GF-D8 (cell line): ENCODE results near the gene EPB41L4B.
"Not testable (repeated sequence)": the region's sequence is repeated elsewhere in the genome, so short reads cannot be mapped to it uniquely, and the experiment has no call there.

Experiments used
- DNase-seq: peaks from one replicate; lab custom pipeline; 2025; lab: John Stamatoyannopoulos, UW

Gene EPB41L4B

DNA sequence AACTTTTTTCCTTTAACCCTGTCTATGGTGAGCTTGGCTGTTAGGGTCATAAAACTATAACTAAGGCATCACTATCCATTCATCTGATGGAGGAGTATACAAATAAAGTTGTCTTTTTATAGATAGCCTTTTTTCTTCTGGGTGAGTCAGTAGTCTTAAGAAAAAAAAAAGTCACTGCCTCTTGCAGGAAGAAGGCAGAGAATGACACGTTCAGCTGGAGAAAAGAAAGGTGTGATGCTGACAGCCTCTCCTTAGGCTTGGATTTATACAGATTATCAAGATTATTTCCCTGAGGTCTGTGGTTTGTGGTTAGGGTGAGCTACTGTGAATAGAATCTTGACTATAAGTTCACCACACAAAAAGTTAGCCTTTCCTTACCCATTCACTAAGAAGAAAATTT is 23.0 kb downstream of the EPB41L4B start:
- DNase-seq = no peak

DNA sequence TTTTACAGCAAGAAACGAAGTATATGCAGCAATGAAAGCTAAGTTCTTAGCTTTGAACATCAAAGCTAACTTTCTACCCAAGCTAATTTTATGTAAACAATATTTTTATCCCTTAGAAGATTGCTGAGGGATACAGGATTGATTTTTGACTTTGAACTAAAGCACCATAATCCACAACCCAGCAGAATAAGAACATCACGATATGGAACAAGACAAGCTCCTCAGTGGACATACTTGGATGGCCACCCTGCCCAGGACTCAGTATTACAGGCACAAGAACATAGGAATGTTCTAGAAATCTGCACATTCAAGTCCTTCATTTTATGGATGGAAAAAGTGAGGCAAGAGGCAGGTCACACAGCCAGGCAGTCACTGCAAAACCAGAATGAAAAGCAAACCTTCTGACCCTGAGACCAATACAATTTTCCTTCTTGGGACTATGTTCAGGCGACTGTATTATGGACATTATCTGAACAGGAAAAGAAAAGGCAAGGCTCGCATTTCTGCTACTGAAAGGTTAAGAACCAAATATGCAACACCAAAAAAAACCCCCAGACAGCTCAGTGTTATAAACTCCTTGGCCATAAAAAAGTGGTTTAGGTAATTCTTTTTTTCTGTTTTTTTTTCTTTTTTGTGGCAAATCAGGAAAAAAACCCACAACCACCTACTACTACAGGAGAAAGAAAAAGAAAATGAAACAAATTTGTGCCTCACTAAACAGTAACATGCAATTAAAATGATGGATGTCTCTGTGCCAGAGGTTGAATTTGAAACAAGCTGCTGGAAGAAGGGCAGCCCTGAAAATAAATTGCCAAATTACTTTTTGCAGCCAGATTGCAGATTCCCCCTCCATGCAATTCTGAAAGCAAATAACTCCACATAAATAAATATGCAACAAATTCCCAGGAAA is 25.4 kb downstream of the EPB41L4B start:
- DNase-seq = no peak

DNA sequence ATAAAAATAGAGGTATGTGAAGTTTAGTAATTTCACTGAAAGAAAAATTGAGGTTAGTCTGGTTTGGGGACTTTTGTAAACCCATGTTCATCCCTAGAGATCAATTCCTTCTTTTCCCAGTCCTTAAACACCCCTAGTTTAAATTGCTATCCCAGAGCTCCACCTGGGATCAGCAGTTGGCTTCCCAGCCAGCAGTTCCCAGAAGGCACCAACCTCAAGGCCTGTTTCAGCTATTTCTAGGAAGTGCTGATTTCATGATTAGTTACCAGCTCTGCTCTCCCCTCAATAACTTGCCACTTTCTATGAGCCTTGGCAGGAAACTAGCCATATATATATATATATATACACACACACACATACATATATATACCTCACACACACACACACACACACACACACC is 30.5 kb downstream of the EPB41L4B start:
- DNase-seq = no peak

DNA sequence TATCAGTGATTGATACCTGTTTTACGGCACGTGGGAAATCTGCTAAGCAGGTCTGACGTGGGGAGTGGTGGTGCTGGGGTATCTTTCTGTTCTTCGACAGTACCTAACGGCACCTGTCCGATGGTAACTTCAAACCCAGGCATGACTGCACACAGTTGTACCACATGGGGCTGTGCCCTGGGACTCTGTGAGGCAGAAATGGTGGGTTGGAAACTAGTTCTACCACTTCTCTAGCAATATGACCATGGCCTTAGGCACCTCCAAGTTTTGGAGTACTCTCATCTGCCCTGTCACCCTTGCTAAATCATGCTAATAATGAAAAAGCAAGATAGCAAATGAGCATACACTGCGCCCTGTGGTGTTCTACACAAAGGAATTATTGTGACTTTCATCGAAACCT is 30.9 kb downstream of the EPB41L4B start:
- no peak for DNase-seq

DNA sequence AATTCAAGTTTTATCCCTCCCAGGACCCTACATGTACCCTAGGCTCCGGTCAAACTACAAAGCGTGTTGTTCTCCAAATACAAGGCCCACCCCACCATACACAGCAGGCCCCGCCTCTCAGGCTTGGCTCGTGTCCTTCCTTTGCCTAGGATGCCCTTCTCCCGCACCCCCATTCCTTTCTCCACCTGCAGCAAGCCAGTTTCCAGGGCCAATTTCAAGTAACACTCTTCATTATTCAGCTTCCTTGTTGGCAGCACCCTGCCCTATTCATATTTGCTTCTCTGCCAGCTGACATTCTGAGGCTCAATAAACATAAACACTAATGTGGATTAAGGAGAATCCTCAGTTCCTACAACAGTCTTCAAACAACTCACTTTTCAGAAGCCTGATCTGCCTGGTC is 31.7 kb downstream of the EPB41L4B start:
- DNase-seq = no peak

DNA sequence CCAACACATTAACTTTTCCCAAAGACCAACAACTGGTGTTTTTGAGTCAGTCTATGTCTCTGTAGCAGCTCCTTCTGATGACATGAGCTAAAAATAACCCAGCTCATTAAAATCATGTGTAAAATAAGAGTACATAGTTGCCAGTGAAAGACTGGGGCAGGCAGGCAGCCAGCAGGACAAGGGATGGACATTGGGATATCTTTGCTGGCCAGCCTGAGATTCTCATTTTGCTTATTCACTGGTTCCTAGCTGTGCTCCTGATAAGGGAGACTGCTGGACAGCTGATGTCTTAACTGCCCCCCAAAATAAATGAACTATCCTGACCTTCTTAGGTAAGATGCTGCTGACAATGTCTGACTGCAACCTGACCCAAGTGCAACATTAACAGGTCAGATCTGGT is 33.9 kb downstream of the EPB41L4B start:
- no peak for DNase-seq

DNA sequence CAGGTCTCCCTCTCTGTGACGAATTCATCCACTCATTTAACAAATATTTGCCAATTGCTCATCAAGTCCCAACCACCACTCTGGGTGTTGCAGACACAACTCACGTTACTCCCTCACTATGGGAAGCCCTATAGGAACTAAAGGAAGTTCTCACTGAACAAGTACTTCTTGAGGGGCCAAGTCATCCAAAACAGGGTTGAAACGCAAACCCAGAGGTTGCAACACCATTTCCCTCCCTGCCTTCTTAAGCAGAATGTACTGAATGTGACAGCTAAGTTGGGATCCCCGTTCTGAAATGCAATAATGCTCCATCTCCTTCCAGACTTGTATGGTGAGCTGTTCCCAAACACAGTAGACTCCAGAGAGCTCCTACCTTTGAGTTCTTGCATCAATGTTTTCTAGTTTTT is 34.3 kb downstream of the EPB41L4B start:
- DNase-seq = no peak

DNA sequence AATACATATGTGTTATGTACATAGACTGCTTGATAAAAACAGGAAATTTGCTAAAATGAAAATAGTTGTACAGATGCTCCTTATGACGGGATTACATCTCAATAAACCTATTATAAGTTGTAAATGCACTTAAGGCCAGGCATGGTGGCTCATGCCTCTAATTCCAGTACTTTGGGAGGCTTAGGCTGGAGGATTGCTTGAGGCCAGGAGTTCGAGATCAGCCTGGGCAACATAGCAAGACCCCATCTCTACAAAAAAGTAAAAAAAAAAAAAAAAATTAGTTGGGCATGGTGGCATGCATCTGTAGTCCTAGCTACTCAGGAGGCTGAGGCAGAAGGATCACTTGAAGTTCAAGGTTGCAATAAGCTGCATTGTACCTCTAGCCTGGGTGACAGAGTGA is 37.2 kb downstream of the EPB41L4B start:
- DNase-seq = not testable (repeated sequence)

DNA sequence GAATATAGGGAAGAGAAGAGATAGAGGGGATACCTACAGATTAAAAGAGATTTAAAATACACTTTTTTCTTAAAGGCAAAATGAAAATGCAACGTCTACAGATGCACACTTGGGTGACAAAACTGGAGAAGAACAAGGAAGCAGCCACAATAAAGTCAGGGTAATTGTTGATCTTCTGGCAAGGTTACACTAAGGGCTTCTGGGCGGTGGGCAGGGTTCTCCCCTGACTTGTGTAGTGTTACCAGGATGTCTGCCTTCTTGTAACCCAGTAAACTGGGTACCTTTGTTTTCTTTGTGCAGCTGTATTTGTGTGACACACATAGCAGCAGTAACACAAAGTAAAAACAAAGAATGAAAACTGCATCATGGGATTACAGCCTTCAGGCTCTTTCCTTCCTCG is 37.8 kb downstream of the EPB41L4B start:
- no peak for DNase-seq

DNA sequence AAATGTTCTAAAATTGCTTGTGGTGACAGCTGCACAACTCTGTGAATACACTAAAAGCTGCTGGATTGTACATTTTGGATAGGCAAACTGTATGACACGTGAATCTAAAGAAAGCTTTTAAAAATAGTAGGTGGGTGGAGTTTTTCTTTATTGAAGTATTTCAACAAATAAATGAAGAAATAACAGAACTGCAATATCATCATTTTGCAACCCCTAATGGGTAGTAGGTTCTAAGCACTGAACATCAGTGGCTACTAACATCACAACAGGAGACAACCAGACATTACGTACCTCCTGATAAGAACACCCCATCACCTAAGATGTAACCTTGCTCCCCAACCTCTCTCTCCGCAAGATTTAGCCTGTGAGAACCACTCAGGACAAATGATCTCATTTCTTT is 38.6 kb downstream of the EPB41L4B start:
- DNase-seq = no peak

DNA sequence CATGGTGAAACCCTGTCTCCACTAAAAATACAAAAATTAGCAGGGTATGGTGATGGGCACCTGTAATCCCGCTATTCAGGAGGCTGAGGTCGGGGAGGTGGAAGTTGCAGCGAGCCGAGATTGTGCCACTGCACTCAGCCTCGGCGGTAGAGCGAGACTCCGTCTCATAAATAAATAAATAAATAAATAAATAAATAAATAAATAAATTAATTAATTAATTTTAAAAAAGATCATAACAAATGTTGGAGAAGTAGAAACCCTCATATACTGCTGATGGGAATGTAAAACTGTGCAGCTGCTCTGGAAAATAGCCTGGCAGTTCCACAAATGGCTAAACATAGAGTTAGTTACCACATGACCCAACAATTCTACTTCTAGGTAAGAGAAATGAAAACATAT is 39.3 kb downstream of the EPB41L4B start:
- no peak for DNase-seq

DNA sequence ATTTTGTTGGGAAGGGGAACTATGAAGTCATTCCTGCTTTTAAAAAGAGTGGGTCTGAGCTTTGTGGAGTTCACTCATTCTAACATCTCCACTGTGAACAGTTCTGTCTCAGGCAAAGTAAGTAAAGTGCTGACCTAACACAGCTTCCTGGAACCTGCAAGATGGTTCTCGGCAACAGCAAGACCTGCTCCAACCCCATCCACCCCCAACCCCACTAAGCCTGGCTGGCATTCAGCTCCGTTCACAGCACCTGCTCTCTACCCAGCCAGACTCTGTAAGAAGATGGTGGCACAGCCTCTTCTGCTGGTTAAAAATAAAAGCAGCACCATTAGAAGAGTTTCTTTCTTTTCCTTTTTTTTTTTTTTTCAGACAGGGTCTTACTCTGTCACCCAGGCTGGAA is 42.0 kb downstream of the EPB41L4B start:
- no peak for DNase-seq

DNA sequence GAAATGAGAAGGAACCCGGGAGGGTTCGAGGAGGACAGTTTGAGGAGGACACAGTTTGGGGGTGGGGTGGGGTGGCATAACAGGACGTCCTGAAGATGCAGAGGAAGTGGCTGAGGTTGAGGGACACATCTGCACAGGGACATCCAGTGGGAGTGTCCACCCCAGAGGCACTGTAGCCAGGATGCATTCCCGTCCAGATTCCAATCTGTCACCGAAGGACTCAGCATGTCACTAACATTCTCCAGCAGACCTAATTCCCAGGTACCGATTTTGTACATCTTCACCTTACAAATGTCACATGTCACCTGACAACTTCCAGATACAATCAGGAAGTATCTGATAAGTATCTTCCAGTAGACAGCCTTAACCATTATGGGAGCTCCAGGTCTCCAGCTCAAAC is 42.6 kb downstream of the EPB41L4B start:
- no peak for DNase-seq

DNA sequence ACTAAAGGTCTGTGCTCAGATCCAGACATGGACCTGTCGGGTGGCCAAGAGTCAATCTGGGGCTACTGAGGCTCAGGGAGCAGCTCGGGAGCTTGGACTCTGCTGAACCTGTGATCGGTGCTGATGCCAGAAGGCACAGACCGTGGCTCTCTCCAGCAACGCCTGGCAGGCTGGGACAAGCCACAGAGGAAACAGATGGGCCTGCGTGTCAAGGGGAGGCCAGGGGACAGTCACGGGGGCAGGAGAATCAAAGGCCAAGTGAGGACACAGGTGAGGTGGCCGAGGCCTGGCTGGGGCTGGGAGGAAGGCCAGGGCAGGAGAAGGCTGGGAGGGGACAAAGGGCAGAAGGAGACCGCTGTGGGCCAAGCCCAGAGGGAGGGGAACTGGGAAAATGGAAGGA is 43.4 kb downstream of the EPB41L4B start:
- DNase-seq = no peak

DNA sequence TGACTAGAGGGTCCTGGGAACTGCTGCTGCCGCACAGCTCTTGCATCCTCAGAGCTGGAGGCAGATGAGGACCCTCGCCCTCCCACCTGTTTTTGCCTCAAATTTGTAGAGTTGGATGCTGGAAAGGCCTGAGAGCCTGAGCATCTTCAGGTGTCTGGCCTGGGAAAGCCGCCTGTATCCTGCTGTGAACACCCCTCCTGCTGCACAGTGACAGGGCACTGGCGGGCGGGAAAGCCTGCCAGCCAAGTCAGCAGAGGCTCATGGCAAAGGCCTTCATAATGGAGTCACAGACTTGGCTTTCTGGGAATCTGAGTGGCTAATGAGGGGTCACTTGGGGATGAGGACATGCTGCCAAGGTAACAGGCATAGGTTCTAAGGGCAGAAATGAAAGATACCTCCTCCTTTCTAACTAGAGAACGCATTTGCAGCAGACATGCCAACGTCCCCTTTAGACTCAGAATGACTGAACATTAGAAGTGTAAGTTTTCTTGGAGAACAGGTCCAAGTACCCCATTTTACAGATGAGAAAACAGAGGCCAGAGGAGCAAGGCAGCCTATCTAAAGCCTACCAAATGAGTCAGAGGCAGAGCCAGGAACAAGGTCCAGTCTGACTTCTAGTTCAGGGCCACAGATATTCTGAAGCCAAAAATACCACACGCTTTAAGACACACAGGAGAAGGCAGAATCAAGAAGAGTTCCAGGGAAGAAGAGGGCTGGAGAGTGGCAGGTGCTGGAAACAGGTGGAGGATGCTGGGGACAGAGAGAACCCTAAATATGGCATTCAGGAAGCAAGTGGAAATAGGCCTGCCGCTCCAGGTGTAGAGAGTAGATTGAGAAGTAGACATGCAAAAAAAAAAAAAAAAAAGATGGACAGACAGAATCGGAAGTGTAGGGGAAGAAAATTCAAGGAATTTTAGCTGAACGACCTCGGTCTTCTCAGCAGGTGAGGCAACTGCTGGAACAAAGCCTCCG is 44.1 kb downstream of the EPB41L4B start:
- no peak for DNase-seq

DNA sequence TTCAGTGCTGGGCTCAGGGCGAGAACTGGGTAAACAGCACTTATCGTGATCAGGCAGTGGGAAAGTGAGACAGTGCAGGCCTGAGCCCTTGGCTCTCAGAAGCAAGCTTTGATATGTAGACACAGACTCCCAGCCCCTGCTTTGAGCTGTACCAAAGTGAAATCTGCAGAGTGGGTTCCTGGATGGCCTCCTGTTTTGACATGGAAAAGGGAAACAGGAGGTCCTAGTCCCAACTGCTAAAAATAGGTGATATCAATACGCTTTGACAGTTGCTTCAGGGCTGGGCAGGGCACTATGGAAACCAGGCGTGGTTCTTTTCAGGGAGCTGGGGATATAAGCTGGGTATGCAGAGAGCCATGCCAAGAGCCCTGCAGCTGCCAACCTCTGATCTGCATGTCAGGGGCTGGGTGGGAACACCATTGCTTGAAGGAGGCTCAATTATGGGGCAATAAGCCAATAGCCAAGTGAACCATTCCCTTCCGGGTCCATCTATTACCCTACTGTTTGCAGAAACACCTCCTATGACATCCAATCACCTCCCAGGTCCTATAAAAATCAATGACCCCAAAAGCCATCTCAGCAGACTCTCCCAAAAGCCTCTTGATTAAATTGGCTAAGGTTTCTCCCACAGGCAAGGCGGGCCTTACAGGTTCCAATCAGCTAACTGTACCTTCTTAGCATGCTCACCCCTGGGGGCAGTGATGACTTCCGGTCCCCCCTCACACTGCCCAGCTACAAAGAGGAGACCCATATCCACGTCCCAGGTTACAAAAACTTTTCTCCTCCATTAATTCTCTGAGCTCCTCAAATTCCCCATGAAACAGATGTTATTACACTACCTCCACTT is 45.8 kb downstream of the EPB41L4B start:
- no peak for DNase-seq

DNA sequence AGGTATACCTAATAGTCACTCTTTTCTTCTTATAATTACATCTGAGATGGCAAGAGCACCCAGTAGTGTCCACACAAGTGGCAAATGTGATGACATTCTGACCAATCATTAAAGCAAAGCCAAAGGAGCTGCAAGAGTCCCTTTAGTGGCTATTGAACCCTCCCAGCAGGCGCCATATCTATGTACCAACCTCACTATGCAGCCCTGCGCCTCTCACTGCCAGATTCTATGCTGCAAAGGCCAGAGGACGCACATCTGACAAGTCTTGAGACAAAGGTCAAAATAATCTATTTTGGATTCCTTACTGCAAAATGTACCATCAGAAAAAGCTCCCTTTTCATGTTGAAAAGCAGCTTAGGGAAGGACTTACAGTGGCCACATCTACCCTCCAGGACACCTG is 47.0 kb downstream of the EPB41L4B start:
- DNase-seq = no peak

DNA sequence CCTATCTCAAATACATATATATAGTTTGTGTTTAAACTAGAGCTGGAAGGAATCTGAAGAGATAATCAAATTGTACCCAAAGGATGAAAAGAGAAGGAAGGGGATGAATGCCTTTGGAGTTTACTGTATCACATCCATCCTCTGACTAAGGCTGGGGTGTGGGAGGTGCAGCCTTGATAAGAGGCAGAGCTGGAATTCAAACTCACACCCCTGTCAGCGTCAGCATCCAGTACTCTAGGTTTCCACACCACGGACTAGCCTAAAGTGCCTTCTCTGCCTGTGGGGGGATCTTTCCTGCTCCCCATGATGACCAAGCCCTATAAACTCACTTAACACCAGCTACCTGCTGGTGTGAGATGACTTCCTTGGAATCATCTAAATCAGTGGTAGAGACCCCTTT is 48.1 kb downstream of the EPB41L4B start:
- DNase-seq = no peak

DNA sequence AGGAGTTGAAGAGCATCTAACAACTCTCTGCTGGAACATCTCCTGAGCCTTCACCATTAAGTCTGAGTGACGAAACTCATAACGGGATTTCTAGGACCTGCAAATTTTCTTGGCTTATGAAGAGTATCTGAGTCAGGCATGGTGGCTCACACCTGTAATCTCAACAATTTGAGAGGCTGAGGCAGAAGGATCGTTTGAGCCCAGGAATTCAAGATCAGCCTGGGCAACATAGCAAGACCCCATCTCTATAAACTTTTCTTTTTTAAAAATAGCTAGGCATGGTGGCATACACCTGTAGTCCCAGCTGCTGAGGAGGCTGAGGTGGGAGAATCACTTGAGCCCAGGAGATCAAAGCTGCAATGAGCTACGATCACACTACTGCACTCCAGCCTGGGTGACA is 48.8 kb downstream of the EPB41L4B start:
- no peak for DNase-seq

DNA sequence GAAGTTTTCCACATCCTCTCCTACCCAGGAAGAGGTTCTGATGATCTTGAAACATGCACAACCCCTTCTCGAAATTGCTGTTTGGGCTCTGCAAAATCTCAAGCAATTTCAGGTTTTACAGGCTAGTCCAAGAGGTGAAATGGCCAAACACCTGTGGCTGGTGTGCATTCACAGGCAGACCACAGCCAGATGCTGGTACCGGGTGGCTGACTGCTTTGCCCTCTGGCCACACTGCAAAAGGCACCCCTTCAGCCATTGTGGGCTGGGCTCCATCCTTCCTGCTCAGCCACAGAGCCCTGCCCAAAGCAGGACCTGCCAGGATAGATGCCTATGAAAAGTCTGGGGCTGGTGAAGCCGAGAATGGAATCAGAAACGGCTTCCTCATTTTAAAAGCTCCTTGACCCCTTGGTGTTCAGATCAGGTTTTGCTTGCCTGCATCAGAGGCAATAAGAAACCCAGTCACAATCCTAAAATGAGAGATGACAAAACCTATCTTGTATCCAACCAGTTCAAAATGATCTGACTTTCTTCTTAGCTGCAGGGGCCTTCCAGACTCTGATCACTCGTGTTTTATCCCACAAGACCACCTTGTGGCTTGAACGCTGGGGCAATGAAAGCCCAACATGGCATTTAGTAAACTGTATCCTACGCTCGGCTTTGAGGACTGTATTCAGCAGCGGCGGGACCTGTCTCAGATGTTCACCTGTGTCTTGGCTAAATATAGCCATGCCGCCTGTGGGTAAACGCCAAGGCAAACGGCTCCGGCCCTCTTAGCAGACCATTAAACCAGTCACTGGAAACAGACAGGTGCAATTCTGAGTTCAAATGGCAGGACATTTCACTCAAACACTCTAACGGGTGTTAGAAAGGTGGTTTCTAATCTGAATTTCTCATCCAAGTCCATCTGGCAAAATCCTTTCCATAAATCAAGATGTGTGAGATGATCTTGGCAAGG is 49.6 kb downstream of the EPB41L4B start:
- no peak for DNase-seq

DNA sequence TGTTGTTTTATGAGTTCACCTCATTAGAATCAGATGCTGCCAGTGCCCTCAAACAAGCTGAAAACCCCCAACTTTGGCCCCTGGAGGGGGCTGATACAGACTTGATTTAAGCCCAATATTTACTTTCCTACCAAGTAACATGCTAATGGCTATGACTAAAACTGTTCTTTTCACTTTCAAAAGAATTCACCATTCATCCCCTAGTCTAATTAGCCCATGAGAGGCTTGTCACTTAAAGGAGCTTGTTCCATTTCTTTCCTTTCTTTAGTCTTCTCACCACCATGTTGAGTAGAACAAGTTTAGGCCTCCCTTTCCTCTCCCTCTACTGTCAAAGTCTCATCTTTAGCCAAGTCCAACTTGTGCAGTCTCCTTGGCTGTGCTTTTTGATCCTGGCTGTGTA is 50.4 kb downstream of the EPB41L4B start:
- DNase-seq = no peak
